Stimulated activated CD8-positive, alpha-beta memory T cell treated with anti-CD3 and anti-CD28 coated beads, Interleukin-12 subunit alpha, Interleukin-12 subunit beta, amount 100 ng/mL, for 1 hour (primary cell): ENCODE measurements around the gene RCSD1.
A peak's percentile ranks its signal among the peaks of the same experiment; 100 is the strongest.

Experiments
- DNase-seq: peaks from one replicate; pipeline ENCODE4 v3.0.0-alpha.2; 2020; ENCODE audit warnings: low read depth

RCSD1 gene

GRCh38 chr1:167693425-167694045 lies 63.5 kb downstream of the RCSD1 start:
- no peak for DNase-seq

GRCh38 chr1:167694691-167695090 lies 64.7 kb downstream of the RCSD1 start:
- no peak for DNase-seq

- no peak for DNase-seq
These were observed 65.1 kb downstream of the RCSD1 start for GRCh38 chr1:167695147-167695546.

- DNase-seq, result no peak
These were observed 65.9 kb downstream of the RCSD1 start for GRCh38 chr1:167695756-167696561.

GRCh38 chr1:167697667-167698141 lies 67.7 kb downstream of the RCSD1 start:
- DNase-seq, result no peak

GRCh38 chr1:167698313-167698712 lies 68.3 kb downstream of the RCSD1 start:
- no peak for DNase-seq

- no peak for DNase-seq
These were observed 71.5 kb downstream of the RCSD1 start for GRCh38 chr1:167701510-167701909.

GRCh38 chr1:167703557-167703956 lies 73.5 kb downstream of the RCSD1 start:
- no peak for DNase-seq

- no peak for DNase-seq
These were observed 74.7 kb downstream of the RCSD1 start for GRCh38 chr1:167704715-167705114.

- DNase-seq, result no peak
These were observed 75.2 kb downstream of the RCSD1 start for GRCh38 chr1:167705250-167705649.

- no peak for DNase-seq
These were observed 76.3 kb downstream of the RCSD1 start for GRCh38 chr1:167706363-167706762.

- DNase-seq, result no peak
These were observed 77.2 kb downstream of the RCSD1 start for GRCh38 chr1:167706931-167707877.

- DNase-seq, result no peak
These were observed 77.9 kb downstream of the RCSD1 start for GRCh38 chr1:167707942-167708341.

- DNase-seq, result no peak
These were observed 78.9 kb downstream of the RCSD1 start for GRCh38 chr1:167708940-167709389.

- no peak for DNase-seq
These were observed 80.8 kb downstream of the RCSD1 start for GRCh38 chr1:167710836-167711235.

GRCh38 chr1:167711797-167712196 lies 81.8 kb downstream of the RCSD1 start:
- DNase-seq, result no peak

- peak; percentile 4 for DNase-seq
These were observed 83.5 kb downstream of the RCSD1 start for GRCh38 chr1:167713330-167714081.

GRCh38 chr1:167714098-167714438 lies 84.0 kb downstream of the RCSD1 start:
- peak; percentile 59 for DNase-seq

- DNase-seq, result peak; percentile 88
These were observed 84.6 kb downstream of the RCSD1 start for GRCh38 chr1:167714439-167715156.

- peak; percentile 78 for DNase-seq
These were observed 85.3 kb downstream of the RCSD1 start for GRCh38 chr1:167715157-167715999.
